Tibial artery (tissue), 4 donors: ENCODE results near the gene BRPF3.

Source experiments
- DNase-seq, 2 donors: peaks; one replicate each; pipeline ENCODE4 v3.0.0-alpha.2; 2019
- H3K27ac ChIP-seq, 2 donors: fragments of 200-600 bp; sonication (generic) in 1 of 2; 1 replicate in 1 of 2; 2 replicates in 1 of 2; pipeline ENCODE4 v1.5.1; 2018 to 2019; ENCODE audit warnings: mild to moderate bottlenecking in 1 of 2
- H3K27me3 ChIP-seq, 2 donors: fragments of 200-600 bp; sonication (generic) in 1 of 2; one replicate each; pipeline versions ENCODE4 v1.5.1 to v1.6.0; 2016 to 2019
- H3K36me3 ChIP-seq, 3 donors: fragments of 200-600 bp; sonication (generic) in 2 of 3; one replicate each; pipeline ENCODE4 v1.5.1; 2016 to 2019; ENCODE audit warnings: mild to moderate bottlenecking in 2 of 3
- H3K4me1 ChIP-seq, 4 donors: fragments of 200-600 bp; sonication (generic) in 2 of 4; 1 replicate in 3 of 4; 2 replicates in 1 of 4; pipeline ENCODE4 v1.5.1; 2016 to 2019
- H3K4me3 ChIP-seq, 2 donors: fragments of 200-600 bp; sonication (generic) in 1 of 2; 1 replicate in 1 of 2; 2 replicates in 1 of 2; pipeline ENCODE4 v1.5.1; 2018 to 2019; ENCODE audit warnings: mild to moderate bottlenecking in 2 of 2
- H3K9me3 ChIP-seq, 3 donors: fragments of 200-600 bp; sonication (generic) in 1 of 3; one replicate each; pipeline ENCODE4 v1.5.1; 2016 to 2019
- intact Hi-C: fragments of 100-400 bp; cut with DNase I; formaldehyde crosslinking; loops from one replicate; pipeline ENCODE4 v1.15.0; 2023; ENCODE audit warnings: low total_unique reads
- TF ChIP-seq, protein P1 (sequence below), 2 experiments: fragments of 200-600 bp in 1 of 2; fragments of 450-650 bp in 1 of 2; IDR thresholded peaks; one replicate each; pipeline ENCODE4 v1.5.1; 2017 to 2019; ENCODE audit warnings: antibody characterized with exemption in 2 of 2, mild to moderate bottlenecking in 1 of 2, moderate library complexity in 1 of 2

BRPF3 gene

DNA sequence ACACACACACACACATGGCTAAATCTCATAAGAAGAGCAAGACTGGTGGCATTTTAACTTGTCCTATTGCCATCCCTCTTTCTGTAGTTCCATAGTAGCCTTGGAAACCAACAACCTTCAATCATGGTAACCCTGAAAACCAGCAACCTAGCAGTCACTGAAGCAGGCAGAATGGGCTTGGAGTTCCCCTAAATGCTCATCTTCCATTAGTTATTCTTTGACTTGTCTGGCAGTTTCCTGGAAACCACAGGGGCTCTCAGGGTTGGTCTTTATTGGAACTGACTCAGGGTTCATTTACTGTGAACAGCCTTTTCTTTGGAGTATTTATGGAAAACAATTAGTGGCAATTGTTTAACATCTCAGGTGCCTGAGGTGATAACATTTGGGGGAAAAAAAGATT, 19.4 kb upstream of the BRPF3 start:
- Histone ChIP-seq H3K9me3 (peaks cover 0 to 8% (median 0%) of the 10 kb centered on the region in 3 donors), H3K4me3 (no peak overlapping the region), H3K36me3 (peaks cover 0 to 8% (median 0%) of the 10 kb centered on the region in 3 donors), H3K4me1 (no peaks in the 10 kb centered on the region), H3K27ac (no peak overlapping the region), H3K27me3 (no peaks in the 10 kb centered on the region)
- TF ChIP-seq, protein P1, sequence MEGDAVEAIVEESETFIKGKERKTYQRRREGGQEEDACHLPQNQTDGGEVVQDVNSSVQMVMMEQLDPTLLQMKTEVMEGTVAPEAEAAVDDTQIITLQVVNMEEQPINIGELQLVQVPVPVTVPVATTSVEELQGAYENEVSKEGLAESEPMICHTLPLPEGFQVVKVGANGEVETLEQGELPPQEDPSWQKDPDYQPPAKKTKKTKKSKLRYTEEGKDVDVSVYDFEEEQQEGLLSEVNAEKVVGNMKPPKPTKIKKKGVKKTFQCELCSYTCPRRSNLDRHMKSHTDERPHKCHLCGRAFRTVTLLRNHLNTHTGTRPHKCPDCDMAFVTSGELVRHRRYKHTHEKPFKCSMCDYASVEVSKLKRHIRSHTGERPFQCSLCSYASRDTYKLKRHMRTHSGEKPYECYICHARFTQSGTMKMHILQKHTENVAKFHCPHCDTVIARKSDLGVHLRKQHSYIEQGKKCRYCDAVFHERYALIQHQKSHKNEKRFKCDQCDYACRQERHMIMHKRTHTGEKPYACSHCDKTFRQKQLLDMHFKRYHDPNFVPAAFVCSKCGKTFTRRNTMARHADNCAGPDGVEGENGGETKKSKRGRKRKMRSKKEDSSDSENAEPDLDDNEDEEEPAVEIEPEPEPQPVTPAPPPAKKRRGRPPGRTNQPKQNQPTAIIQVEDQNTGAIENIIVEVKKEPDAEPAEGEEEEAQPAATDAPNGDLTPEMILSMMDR (IDR thresholded peaks at IDR 0.05): no peak
- no peak for DNase-seq
- intact Hi-C loops: no loop called here

DNA sequence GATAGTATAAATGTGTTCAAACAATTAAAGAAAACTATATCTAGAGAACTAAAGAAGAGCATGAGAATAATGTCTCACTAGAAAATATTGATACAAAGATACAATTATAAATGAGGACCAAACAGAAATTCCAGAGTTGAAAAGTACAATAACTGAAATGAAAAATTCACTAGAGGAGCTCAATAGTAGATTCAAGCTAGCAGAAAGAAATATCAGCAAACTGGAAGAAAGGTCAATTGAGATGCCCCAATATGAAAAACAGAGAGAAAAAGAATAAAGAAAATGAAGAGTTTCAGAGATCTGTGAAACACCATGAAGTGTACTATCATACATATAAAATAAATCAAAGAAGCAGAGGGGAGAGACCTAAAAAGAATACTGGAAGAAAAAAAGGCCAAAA, 18.0 kb upstream of the BRPF3 start:
- TF ChIP-seq, protein P1 (IDR thresholded peaks at IDR 0.05): no peak
- no peaks in the 10 kb centered on the region for H3K4me1 ChIP-seq
- H3K36me3 ChIP-seq: peaks cover 0 to 8% (median 0%) of the 10 kb centered on the region in 3 donors
- H3K27me3 ChIP-seq: no peaks in the 10 kb centered on the region
- intact Hi-C loops: no loop called here
- DNase-seq: no peak
- no peak overlapping the region for H3K27ac ChIP-seq
- peaks cover 0 to 8% (median 0%) of the 10 kb centered on the region in 3 donors for H3K9me3 ChIP-seq
- H3K4me3 ChIP-seq: no peak overlapping the region

DNA sequence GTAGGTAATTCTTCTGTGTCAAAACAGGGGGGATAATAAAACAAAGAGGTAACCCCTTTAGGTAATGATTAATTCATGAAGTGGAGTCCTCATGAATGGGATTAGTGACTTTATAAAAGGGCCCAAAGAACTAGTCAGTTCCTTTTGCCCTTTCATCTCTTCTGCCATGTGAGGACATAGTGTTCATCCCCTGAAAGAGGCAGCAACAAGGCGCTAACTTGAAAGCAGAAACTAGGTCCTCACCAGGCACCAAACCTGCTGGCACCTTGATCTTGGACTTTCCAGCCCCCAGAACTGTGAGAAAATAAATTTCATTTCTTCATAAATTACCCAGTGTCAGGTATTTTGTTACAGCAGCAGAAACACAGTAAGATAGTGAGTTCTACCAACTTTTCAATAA, 16.4 kb upstream of the BRPF3 start:
- Histone ChIP-seq H3K4me1 (no peaks in the 10 kb centered on the region), H3K9me3 (peaks cover 0 to 8% (median 0%) of the 10 kb centered on the region in 3 donors), H3K27ac (no peak overlapping the region), H3K36me3 (peaks cover 0 to 8% (median 0%) of the 10 kb centered on the region in 3 donors), H3K27me3 (no peaks in the 10 kb centered on the region), H3K4me3 (no peak overlapping the region)
- TF ChIP-seq, protein P1 (IDR thresholded peaks at IDR 0.05): no peak
- no peak for DNase-seq
- intact Hi-C loops: no loop called here

DNA sequence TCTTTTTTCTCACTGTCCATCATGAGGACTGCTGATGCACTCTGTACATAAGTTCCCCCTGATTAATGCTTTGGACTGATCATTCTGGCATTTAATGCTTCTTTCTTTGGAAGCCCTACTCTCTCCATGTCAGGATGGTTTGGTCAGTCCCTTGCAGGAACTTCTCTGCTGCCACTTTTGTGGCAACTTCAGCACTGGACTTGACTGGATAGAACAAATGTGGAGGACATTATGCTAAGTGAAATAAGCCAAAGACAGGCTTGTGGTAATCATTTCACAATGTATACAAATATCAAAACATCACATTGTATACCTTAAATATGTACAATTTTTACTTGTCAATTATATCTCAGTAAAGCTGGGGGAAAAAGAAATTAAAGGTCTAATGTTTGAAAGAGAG, 12.2 kb upstream of the BRPF3 start:
- no peaks in the 10 kb centered on the region for H3K4me1 ChIP-seq
- no peak overlapping the region for H3K4me3 ChIP-seq
- no peaks in the 10 kb centered on the region for H3K9me3 ChIP-seq
- H3K27me3 ChIP-seq: no peaks in the 10 kb centered on the region
- TF ChIP-seq, protein P1 (IDR thresholded peaks at IDR 0.05): no peak
- intact Hi-C loops: no loop called here
- H3K36me3 ChIP-seq: no peaks in the 10 kb centered on the region
- H3K27ac ChIP-seq: no peak overlapping the region
- DNase-seq: no peak

DNA sequence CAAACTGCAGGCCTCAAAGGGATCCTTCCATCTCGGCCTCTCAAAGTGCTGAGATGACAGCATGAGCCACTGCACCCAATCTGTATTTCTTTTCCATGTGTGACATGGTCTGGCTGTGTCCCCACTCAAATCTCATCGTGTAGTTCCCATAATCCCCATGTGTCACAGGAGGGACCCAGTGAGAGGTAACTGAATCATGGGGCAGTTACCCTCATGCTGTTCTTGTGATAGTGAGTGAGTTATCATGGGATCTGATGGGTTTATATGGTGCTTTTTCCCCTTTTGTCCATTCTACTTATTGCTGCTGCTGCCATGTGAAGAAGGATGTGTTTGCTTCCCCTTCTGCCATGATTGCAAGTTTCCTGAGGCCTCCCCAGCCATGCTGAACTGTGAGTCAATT, 10.3 kb upstream of the BRPF3 start:
- H3K4me1 ChIP-seq: no peaks in the 10 kb centered on the region
- H3K4me3 ChIP-seq: no peak overlapping the region
- intact Hi-C loops: no loop called here

More for the DNA sequence above, 10.3 kb upstream of the BRPF3 start:
- no peaks in the 10 kb centered on the region for H3K9me3 ChIP-seq
- DNase-seq: no peak
- no peak overlapping the region for H3K27ac ChIP-seq
- H3K27me3 ChIP-seq: no peaks in the 10 kb centered on the region
- H3K36me3 ChIP-seq: no peaks in the 10 kb centered on the region
- TF ChIP-seq, protein P1 (IDR thresholded peaks at IDR 0.05): no peak
